Hindlimb muscle (tissue), 1 donor: Measurements from ENCODE around the gene SRI. TPM values are rescaled to one million over a fixed set of nuclear protein-coding genes. Genes with fewer than 3 reads are reported as not detected.

Experiments used
- DNase-seq: peaks from one replicate; pipeline ENCODE4 v3.0.0-alpha.2; 2013
- polyA plus RNA-seq: library from polyadenylated mRNA; unstranded; fragments of 120-200 nt; gene quantifications from one replicate; pipeline ENCODE4 v1.2.1, GENCODE V29; 2013; ENCODE audit not compliant: insufficient read length

SRI gene
- polyA plus RNA-seq, 1 donor: 72.3 TPM

DNA sequence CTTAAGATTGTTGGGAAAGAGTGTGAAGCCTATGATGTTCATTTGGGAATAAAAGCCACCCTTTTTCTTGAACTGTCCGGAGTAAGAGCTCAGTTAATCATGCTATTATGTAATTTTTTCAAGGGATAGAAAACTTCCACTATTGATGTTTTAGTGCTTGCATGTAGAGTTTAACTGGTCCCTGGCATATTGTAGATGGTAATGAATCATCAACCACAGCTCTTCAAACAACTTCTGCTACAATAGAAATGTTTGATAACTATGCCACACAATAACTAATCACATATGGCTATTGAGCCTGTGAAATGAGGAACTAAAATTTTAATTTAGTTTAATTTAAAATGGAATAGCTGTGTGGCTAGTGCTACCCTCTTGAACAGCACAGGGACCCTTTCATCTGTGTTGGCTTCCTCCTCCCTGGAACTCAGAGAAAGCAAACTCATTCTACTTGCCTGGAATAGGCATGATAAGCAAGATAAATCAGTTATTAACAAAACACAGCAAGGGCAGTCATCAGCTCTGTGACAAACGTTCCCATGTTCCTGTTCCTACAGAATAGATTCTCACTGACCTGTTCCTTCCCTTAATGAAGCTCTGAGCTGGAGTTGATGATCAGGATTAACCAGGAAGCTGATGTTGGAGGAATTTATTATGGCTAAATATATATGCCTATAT is 4.9 kb upstream of the SRI start:
- no peak for DNase-seq

DNA sequence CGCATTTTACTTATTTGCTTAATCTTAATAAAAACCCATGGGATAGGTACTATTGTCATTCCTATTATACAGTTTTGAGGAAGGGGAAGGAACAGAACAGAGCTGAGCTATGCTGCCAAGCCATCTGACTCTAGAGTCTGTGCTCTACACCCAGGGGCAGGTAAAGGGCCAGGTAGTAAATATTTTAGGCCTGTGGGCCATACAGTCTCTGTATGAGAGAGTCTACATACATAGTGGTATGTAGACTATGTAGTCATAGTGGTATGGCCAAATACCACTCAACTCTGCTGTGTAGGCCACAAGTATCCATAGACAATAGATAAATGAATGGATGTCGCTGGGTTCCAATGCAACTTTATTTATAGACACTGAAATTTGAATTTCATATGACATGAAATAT is 3.4 kb upstream of the SRI start:
- no peak for DNase-seq

DNA sequence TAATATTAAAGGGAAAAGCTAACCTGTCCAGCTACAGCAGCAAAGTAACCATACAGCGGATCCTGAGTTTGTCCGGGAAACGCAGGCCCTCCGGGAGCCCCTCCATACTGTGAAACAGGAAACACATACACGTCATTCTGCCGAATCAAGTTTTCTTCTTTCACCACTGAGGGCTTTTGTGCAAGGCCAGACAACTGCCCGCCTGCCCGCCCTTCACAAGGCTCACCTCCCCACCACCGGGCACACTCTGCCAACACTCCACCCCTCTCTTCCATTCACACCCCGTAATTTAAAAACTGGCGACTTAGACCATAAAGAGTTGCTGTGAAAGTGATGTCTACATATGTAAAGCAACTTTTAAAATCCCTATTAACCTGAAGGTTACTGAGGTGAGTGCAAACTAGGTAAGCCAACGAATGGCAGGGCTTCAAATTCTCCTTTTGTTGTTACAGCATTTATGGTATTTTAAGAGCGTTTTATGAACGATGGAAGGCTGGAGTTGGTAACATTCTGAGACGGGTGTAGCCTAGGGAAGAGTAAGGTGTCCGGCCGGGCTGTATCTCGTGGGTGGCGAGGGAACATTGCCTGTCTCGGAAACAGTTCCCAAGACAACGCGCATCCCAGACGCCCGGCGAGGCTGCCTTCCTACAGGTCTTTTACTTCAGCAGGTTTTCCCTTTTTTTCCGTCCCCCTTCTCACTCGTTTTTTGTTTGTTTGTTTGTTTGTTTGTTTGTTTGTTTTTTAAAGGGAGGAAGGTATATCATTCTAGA is 817 bp downstream of the SRI start:
- DNase-seq: peak; percentile 61

DNA sequence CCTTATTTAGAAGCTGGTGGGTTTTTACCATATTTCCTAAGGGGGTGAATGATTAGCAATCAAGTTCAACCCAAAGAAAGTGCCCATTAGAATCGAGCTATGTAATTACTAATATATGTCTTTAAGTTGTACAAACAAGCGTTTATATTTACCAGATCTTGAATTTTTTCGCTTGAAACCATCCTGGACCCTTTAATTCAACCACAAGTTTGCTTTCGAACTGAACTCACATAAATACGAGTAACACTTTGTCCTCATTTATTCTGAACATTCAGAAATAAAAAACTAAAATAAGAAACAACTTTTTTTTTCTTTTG is 1.5 kb downstream of the SRI start:
- DNase-seq: no peak

DNA sequence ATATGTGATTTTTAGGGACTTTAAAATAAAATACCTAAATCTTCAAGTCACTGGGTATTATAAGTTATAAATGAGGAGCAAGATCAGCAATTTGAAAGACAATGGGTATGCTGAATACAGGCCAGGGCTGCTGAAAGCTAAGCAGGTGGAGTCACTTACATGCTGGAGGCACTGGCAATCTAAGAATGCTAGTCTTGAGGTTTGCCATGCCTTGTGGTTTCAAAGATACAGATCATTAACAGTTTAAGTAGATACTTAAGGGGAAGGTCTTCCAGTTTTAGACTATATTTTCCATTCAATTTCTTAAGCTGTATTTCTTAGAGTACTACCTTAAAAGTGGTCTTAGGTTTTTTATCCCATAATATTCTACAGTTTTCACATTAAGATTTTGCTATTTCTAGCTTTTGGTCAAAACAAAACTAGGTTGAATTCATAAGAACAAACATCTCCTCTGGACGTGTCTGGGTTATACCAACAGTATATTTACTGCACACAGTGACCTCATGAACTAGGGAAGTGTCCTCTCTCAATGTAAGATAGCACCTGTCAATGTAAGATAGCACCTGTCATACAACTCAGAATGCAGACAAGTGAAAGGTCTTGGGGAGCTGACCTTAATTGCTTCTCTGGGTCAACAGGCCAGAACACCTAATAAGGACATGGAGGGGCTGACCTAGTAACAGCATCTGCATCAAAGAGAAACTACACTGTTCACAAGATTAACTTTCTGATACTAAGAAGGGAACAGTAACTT is 2.0 kb downstream of the SRI start:
- no peak for DNase-seq

DNA sequence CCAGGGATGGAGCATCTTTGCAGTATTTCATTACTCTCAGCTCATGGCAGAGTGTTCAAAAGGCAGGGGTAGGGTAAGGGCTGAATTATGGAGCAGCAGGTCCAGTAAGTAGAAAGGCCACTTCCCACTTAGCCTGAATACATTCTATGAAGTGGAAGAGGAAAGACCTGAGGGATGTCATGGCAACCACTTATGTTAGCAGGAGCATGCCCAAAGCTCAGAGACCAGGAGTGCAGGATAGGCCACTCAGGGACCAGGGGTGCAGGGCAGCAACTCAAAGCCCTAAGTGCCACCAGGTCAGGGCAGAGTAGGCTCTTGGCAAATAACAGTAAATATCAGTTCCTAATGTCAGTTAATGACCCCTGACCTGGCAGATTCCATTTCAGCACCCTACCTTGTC is 3.6 kb downstream of the SRI start:
- DNase-seq: no peak

DNA sequence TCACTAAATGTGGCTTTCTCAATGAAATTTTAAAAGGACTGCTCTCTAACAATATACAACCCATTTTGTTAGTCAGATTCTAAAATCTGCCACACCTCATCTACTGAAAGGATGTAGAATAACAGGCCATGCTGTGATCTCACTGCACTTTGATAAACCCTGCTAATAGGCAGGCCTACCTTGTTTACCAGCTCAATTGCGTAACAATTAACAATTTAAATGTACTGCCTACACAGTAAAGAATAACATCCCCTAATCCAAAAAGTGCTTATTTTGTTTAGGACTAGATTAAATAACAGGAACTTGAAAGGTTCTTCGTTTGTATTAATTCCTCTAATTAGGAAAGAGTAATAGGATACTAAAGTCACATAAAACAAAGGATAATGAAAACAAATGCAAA is 4.5 kb downstream of the SRI start:
- DNase-seq: no peak

DNA sequence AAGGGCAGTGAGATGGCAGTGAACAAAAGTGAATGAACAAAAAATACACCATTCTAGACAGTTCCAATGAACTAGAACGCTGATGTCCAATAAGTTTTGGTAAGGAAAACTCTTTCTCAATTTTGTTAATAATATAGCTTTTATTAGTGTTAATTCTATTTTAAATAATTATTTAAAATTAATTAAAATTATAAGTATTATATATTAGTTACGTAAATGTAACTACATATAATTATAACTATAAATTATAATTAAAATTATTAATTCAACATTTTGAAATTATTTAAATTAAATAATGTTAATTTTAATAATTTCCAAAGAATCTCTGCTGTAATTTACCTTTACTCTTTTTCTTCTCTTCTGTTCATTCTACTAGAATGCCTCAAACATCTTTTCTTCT is 5.4 kb downstream of the SRI start:
- no peak for DNase-seq

DNA sequence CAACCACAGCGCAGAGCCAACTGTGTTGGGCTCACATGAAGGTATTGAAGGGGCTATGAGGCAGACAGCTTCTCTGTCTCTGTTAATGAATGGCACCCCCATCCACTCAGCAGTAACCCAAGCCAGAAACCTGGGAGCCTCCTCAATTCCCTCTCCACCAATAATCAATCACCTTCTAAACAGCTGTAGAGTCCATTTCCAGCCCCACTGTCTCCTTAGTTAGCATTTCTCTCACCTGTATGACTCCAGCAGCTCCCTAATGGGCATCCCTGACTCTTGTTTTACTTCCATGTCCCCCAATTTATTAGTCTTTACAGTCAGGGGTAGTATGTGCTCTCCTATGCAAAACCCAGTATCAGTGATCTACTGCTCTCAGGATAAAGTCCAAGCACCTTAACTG is 6.9 kb downstream of the SRI start:
- no peak for DNase-seq

DNA sequence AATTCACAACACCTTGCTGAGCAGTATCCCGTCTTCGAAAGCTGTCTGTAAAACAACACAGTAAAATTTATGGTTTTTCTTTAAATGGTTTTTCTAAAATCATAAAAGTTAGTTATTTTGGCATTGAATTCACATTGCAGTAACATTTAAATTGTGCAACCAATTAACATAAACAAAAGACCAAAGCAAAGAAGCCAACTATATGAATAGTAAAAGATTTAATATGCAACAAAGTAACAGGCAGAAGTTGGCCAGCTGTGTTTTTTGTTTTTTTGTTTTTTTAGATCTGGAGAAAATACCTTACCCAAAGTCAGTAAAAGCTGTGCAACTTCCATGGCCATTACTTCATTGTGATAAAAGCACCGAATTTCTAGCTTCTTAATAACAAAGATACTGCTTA is 11.3 kb downstream of the SRI start:
- DNase-seq: no peak

DNA sequence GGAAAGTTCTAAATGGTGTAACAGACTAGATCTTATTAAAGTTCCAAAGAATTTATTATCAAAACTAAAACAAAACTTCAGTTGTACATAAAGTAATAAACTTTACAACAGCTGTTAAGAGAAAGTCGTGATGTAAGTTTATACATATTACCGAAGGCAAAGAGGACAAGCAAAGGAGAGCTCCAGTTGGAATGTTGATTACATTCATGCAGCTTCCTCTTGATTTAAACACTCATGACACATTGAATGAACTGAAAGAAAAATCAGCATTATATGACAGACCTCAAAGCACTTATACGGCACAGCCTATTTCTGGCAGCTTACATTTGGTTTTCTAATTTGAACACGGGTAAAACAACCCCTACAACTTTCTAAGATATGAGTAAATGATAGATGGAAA is 13.6 kb downstream of the SRI start:
- no peak for DNase-seq

DNA sequence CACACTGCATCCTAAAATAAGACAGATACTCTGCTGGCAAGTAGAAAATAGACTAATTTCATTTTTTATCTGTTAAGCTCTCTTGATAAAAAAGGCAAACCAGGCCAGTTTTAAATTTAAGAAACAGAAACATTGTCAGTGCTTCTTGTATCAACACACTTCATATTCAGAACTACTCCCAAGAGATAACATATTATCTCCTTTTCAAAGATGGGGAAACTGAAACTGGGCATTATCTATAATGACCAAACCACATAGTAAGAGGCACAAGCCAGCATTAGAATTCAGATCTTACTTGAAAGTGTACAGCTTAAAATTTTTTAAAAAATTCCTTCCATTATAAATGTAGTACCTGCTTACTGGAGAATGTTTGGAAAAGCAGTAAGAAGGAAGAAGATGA is 14.7 kb downstream of the SRI start:
- DNase-seq: no peak

DNA sequence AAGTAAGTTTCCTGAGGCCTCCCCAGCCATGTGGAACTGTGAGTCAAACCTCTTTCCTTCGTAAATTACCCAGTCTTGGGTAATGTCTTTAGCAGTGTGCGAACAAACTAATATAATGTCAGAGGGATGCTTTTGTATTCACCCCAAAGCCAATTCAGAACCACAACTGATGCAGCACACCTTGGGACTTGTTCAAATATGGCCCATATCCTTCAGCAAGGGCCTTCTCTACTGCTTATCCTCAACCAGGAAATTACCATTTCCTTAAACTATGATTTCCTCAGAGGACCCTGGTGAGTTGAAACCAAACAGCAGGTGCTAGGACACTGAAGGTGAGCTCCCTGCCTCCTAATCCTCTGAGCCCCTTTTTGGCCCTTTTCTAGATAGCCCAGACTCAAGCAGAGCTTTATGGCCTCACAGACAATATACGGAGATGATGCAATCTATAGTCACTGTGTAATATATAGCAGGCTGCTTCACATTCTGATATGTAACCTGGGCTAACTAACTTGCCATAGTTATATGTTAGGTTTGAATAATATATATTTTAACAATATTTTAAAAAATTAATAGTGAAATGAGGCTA is 15.2 kb downstream of the SRI start:
- DNase-seq: no peak

DNA sequence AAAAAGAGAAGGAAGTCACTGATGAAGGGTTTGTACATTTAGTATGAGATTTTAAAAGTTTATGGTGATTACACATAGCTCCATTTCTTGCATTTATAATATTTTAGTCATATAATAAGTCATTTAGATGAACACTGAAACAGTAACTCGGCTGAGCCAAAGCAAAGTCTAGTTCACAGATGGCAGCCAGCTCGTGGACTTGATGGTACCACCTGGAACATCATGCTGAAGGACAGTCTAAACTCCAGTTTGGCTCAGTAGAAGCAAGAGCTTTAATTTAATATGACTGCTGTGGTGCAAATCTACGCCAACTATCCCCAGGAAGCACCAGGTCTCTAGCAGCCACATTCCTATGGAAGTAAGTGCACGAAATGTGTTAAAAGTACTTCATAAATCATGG is 16.4 kb downstream of the SRI start:
- DNase-seq: no peak

DNA sequence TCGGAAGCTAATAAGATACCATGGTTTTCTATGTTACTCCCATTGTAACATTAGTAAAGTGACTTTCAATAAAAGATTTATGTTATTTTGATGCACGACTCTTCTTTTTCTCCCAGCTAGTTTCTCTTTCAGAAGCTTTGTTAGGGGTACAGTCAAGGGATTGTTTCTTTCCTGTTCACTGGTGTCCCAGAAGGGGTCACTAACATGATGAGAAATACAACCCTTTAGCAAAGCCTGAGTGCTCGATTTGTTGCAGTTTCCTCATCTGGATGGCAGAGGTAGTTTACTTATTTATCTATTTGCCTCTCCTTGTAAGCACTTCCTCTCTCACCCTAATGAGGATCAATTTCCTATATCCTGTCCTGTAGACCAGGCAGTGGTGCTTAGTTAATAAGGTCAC is 17.0 kb downstream of the SRI start:
- no peak for DNase-seq

DNA sequence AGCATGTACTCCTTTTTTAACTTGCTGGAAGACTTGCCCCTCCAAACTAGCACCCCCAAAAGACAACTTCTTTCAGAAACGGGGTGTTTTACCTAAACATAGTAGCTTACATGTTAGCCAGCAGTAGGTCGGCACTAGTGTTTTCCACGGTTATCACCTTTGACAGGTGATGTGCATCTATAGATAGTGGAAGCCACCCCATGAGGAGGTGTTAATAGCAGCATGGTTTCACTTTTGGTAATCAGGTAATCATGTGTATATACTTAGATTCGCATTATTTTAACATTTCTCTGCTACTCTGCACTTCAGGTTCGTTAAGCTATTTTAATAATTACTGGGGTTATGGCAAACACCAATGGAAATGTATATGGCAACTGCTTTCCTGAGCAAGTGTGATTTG is 17.6 kb downstream of the SRI start:
- DNase-seq: no peak

DNA sequence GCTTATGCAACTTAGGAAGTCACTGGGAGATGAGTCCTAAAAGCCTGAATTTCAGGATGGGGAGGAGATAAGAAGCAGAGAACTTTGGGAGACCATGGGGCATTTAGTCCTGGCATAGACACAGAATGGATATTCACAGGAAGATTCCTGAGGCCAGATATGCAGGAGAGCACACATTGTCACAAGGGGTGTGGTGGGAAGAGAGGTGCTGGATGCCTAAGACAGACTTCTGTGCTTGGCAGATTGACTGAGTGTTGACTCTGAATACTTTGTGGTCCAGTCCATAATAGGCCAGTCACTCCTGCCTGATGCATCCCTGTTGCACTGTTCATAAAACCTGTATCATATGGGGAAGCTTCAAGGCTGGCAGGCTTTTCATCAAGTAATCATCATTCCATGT is 18.5 kb downstream of the SRI start:
- no peak for DNase-seq

DNA sequence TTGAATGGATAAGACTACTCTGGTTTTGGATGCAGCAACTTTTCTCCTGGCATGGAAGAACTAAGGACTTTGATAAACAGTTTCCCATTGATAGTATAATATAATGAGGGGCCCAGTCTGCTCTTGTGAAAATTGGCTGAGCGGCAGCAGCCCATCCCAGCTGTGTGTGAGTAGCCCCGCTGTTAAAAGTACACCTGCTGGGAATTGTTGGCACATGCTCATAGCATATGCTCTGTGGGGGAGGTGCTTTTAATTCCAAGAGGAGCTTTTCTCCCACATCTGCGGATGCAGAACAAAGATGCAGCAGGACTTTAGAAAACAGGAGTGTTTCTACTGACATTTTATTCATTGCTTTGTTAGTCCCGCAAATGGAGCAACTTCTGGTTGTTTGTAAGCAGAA is 19.0 kb downstream of the SRI start:
- DNase-seq: no peak

DNA sequence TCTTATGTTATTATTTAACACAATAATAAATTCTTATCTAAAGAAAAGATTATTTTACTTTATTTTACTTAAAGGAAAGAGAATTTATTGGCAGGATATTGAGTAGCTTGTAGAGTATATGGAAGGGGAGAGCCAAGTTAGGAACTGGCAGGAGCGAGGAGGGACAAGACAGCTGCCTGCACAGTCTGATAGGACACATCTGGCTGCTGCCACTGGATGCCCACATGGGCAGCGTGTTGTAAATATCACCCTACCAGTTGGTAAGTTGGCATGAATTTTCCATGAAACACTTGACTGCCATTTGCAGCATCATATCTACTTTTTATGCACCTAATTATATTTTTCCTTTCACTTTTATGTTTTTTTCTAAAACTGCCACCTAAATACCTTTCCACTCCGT is 19.6 kb downstream of the SRI start:
- DNase-seq: no peak

DNA sequence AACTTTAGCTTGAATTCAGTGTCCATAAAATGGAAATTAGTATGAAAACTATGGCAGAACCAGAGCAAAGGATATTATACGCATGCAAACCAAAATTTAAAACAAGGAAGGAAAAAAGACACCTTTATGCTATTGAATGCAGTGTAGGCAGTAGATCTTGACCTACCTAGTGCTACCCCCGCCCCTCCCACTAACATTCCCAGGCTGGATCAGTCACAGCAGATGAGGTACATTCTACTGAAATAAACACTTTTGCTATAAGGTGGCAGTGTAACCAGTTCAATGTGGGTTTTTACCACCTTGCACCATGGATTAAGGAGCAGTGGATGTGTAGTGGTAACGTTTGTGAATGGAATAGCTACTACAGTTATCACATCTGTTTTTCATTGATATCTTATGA is 27.9 kb downstream of the SRI start:
- no peak for DNase-seq

DNA sequence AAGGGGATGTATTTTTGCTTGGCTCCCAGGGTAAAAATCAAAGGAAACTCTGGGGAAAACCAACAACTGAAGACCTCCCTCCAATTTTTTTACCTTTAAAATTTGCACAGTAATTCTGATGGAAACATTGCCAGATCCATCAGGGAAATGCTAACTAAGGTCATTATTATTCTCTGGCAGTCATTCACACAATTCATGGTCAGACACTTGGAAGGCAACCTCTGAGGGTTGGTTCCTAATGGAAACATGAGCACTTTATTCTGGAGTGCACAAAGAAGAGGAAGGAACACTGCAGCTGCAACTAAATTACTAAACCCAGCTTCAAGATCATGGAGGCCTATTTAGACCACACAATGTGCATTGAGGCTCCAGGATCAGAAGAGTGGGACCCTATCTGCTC is 34.2 kb downstream of the SRI start:
- no peak for DNase-seq

DNA sequence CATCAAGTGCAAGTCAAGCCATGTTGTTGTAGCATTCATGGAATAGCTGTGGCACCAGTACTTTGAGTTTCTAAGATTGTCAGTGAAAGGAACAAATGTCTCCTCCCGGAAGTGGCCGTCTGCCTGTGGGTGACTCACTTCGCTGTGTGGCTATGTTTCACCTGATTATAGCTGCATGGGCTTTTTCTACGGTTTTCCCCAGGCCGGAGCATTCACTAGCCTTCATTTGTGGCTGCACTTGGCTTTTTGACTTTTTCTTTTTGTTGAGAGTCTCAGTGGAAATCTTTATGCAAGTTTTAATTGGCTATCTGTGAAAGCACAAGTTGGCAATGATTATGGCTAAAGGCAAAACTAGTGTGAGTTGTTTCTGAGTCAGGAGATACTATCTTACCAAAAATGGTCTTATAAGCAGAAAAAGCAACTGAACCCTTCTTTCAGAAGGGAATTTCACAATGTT is 35.0 kb downstream of the SRI start:
- no peak for DNase-seq

DNA sequence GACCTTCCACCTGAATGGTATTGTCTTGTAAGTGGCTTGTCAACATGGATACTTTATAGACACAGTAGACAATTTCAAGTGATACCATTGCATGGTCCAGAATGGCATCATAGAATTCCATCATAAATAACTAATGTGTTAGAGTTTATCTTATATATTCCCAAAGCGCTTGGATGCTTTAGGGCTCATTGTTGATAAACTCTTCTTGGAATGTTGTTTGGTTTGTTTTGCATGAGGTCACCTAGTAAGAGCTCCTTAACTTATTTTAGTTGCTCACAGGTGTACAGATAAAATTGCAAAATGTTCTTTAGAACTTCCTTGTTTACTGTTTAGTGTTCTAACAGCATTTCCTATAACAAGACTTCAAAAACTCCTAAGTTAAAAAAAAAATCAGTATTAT is 36.8 kb downstream of the SRI start:
- DNase-seq: no peak

DNA sequence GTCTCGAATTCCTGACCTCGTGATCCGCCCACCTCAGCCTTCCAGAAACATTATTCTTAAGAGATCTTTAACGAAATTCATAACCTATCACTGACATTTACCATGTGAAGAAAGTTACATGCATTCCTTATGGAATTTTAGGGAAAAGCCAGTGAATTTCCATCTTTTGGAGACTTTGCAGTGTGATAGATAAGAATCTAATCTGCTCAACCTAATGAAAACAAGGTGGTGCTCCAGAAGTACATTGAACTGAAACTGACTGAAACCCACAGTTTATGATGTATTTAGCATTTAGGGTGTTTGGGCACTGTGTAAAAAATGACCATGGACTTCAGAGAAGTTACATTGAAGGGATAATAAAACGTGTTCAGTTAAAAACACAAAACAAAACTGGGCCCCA is 43.6 kb downstream of the SRI start:
- no peak for DNase-seq
